GM18517 (cell line): ENCODE results near the gene BHLHA15.

Experiments
- ATAC-seq: cut with Tn5 transposase; IDR thresholded peaks from one replicate; pipeline ENCODE4 v1.9.1; 2021; ENCODE audit warnings: mild to moderate bottlenecking, moderate library complexity; ENCODE audit not compliant: unreplicated experiment

BHLHA15 gene

GRCh38 chr7:98211221-98211675 is at the start of gene BHLHA15:
Gene BHLHA15, plus strand, starts transcription at chr7:98211439. Its CDS starts 871 bp downstream, at chr7:98212310.
- no peak for ATAC-seq

- ATAC-seq = no peak
Observed at GRCh38 chr7:98162758-98163157, 48.5 kb upstream of the BHLHA15 start.

GRCh38 chr7:98163269-98163668 is 48.0 kb upstream of the BHLHA15 start:
- no peak for ATAC-seq

- ATAC-seq = no peak
Observed at GRCh38 chr7:98163704-98164494, 47.3 kb upstream of the BHLHA15 start.

- ATAC-seq = no peak
Observed at GRCh38 chr7:98165827-98166667, 45.2 kb upstream of the BHLHA15 start.

GRCh38 chr7:98166668-98166970 is 44.6 kb upstream of the BHLHA15 start:
- ATAC-seq = no peak

GRCh38 chr7:98167653-98168052 is 43.6 kb upstream of the BHLHA15 start:
- no peak for ATAC-seq

GRCh38 chr7:98168181-98168903 is 42.9 kb upstream of the BHLHA15 start:
- ATAC-seq = peak; percentile 64

- no peak for ATAC-seq
Observed at GRCh38 chr7:98168904-98169621, 42.2 kb upstream of the BHLHA15 start.

- ATAC-seq = no peak
Observed at GRCh38 chr7:98170966-98171365, 40.3 kb upstream of the BHLHA15 start.

GRCh38 chr7:98171449-98171848 is 39.8 kb upstream of the BHLHA15 start:
- ATAC-seq = no peak

GRCh38 chr7:98174334-98175259 is 36.6 kb upstream of the BHLHA15 start:
- no peak for ATAC-seq

- no peak for ATAC-seq
Observed at GRCh38 chr7:98175260-98175940, 35.8 kb upstream of the BHLHA15 start.

- no peak for ATAC-seq
Observed at GRCh38 chr7:98177553-98177952, 33.7 kb upstream of the BHLHA15 start.

GRCh38 chr7:98178321-98178720 is 32.9 kb upstream of the BHLHA15 start:
- ATAC-seq = no peak

- no peak for ATAC-seq
Observed at GRCh38 chr7:98178762-98179490, 32.3 kb upstream of the BHLHA15 start.

GRCh38 chr7:98180751-98181150 is 30.5 kb upstream of the BHLHA15 start:
- ATAC-seq = no peak

- no peak for ATAC-seq
Observed at GRCh38 chr7:98185101-98185500, 26.1 kb upstream of the BHLHA15 start.
